Measurements from ENCODE around the gene SPC24. TPM values are rescaled to one million over a fixed set of nuclear protein-coding genes. Genes with fewer than 3 reads are reported as not detected.

The SPC24 gene
- total and polyA plus RNA-seq, 2 experiments from 2014 or later, result 8.8 to 11.5 TPM

GRCh38 chr19:11200015-11200574 lies 44.5 kb upstream of the SPC24 start:
- no peak for TF ChIP-seq EZH2 (IDR thresholded peaks at IDR 0.05; ENCODE audit: borderline replicate concordance)
- TF ChIP-seq EZH2phosphoT487 (IDR thresholded peaks at IDR 0.05; ENCODE audit: low read depth, severe bottlenecking, unreplicated experiment), result no peak
- no peak for DNase-seq (ENCODE audit: low spot score)
- H3K4me2 ChIP-seq, result no peak overlapping the region
- peaks cover 22% of the 10 kb centered on the region for H3K79me2 ChIP-seq
- peaks cover 24% of the 10 kb centered on the region for H3K4me1 ChIP-seq (ENCODE audit: insufficient read depth)
- H3K36me3 ChIP-seq (replicated peaks; ENCODE audit: insufficient read depth, low read depth), result no peaks in the 10 kb centered on the region
- no peak overlapping the region for H3K4me3 ChIP-seq
- no peaks in the 10 kb centered on the region for H4K20me1 ChIP-seq (ENCODE audit: insufficient read depth, poor library complexity, severe bottlenecking)
- no peaks in the 10 kb centered on the region for H3K9me2 ChIP-seq (replicated peaks; ENCODE audit: insufficient read depth)
- no peak overlapping the region for H2AFZ ChIP-seq
- no peak overlapping the region for H3K27ac ChIP-seq
- H3K9me3 ChIP-seq (ENCODE audit: low read depth), result no peaks in the 10 kb centered on the region
- 95% methylated on average over 13 of the region's 15 CpGs for WGBS (ENCODE audit: low lambda C conversion rate, missing lambda C conversion rate)
- H3K27me3 ChIP-seq, result no peaks in the 10 kb centered on the region

GRCh38 chr19:11199517-11199916 lies 43.9 kb upstream of the SPC24 start:
- no peaks in the 10 kb centered on the region for H3K27me3 ChIP-seq
- H3K4me3 ChIP-seq, result no peak overlapping the region
- H3K79me2 ChIP-seq, result peaks cover 23% of the 10 kb centered on the region
- H3K4me2 ChIP-seq, result no peak overlapping the region
- WGBS (ENCODE audit: low lambda C conversion rate, missing lambda C conversion rate), result 96% methylated on average over 5 of the region's 5 CpGs
- TF ChIP-seq EZH2phosphoT487 (IDR thresholded peaks at IDR 0.05; ENCODE audit: low read depth, severe bottlenecking, unreplicated experiment) (no peak), EZH2 (IDR thresholded peaks at IDR 0.05; ENCODE audit: borderline replicate concordance) (no peak)
- TF ChIP-seq, protein P1, sequence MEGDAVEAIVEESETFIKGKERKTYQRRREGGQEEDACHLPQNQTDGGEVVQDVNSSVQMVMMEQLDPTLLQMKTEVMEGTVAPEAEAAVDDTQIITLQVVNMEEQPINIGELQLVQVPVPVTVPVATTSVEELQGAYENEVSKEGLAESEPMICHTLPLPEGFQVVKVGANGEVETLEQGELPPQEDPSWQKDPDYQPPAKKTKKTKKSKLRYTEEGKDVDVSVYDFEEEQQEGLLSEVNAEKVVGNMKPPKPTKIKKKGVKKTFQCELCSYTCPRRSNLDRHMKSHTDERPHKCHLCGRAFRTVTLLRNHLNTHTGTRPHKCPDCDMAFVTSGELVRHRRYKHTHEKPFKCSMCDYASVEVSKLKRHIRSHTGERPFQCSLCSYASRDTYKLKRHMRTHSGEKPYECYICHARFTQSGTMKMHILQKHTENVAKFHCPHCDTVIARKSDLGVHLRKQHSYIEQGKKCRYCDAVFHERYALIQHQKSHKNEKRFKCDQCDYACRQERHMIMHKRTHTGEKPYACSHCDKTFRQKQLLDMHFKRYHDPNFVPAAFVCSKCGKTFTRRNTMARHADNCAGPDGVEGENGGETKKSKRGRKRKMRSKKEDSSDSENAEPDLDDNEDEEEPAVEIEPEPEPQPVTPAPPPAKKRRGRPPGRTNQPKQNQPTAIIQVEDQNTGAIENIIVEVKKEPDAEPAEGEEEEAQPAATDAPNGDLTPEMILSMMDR (IDR thresholded peaks at IDR 0.05; ENCODE audit: poor library complexity), result no peak
- H3K9me2 ChIP-seq (replicated peaks; ENCODE audit: insufficient read depth), result no peaks in the 10 kb centered on the region
- no peaks in the 10 kb centered on the region for H4K20me1 ChIP-seq (ENCODE audit: insufficient read depth, poor library complexity, severe bottlenecking)
- H2AFZ ChIP-seq, result no peak overlapping the region
- H3K4me1 ChIP-seq (ENCODE audit: insufficient read depth), result peaks cover 27% of the 10 kb centered on the region
- DNase-seq (ENCODE audit: low spot score), result no peak
- H3K9me3 ChIP-seq (ENCODE audit: low read depth), result no peaks in the 10 kb centered on the region
- H3K36me3 ChIP-seq (replicated peaks; ENCODE audit: insufficient read depth, low read depth), result no peaks in the 10 kb centered on the region
- H3K27ac ChIP-seq, result no peak overlapping the region

GRCh38 chr19:11198769-11199424 lies 43.3 kb upstream of the SPC24 start:
- H3K4me1 ChIP-seq (ENCODE audit: insufficient read depth), result peaks cover 31% of the 10 kb centered on the region
- no peaks in the 10 kb centered on the region for H3K9me2 ChIP-seq (replicated peaks; ENCODE audit: insufficient read depth)
- H3K4me2 ChIP-seq, result no peak overlapping the region
- no peak for DNase-seq (ENCODE audit: low spot score)
- H3K27me3 ChIP-seq, result no peaks in the 10 kb centered on the region
- no peak overlapping the region for H2AFZ ChIP-seq
- H3K79me2 ChIP-seq, result peaks cover 29% of the 10 kb centered on the region
- no peaks in the 10 kb centered on the region for H4K20me1 ChIP-seq (ENCODE audit: insufficient read depth, poor library complexity, severe bottlenecking)
- 70% methylated on average over 7 of the region's 7 CpGs for WGBS (ENCODE audit: low lambda C conversion rate, missing lambda C conversion rate)
- H3K4me3 ChIP-seq, result no peak overlapping the region
- peak overlapping the region; percentile 93 for H3K27ac ChIP-seq
- TF ChIP-seq EZH2phosphoT487 (IDR thresholded peaks at IDR 0.05; ENCODE audit: low read depth, severe bottlenecking, unreplicated experiment) (no peak), EZH2 (IDR thresholded peaks at IDR 0.05; ENCODE audit: borderline replicate concordance) (no peak)
- TF ChIP-seq, protein P1 (IDR thresholded peaks at IDR 0.05; ENCODE audit: poor library complexity), result no peak
- no peaks in the 10 kb centered on the region for H3K36me3 ChIP-seq (replicated peaks; ENCODE audit: insufficient read depth, low read depth)
- H3K9me3 ChIP-seq (ENCODE audit: low read depth), result no peaks in the 10 kb centered on the region

- Histone ChIP-seq H3K4me3 (no peak overlapping the region), H2AFZ (no peak overlapping the region), H3K27me3 (no peaks in the 10 kb centered on the region), H3K9me2 (replicated peaks; ENCODE audit: insufficient read depth) (no peaks in the 10 kb centered on the region), H4K20me1 (ENCODE audit: insufficient read depth, poor library complexity, severe bottlenecking) (no peaks in the 10 kb centered on the region), H3K4me2 (peak overlapping the region; percentile 98), H3K4me1 (ENCODE audit: insufficient read depth) (peaks cover 25% of the 10 kb centered on the region), H3K36me3 (replicated peaks; ENCODE audit: insufficient read depth, low read depth) (no peaks in the 10 kb centered on the region), H3K9me3 (ENCODE audit: low read depth) (no peaks in the 10 kb centered on the region), H3K79me2 (peaks cover 36% of the 10 kb centered on the region), H3K27ac (peak overlapping the region; percentile 93)
- DNase-seq (ENCODE audit: low spot score), result no peak
- 86% methylated on average over 7 of the region's 7 CpGs for WGBS (ENCODE audit: low lambda C conversion rate, missing lambda C conversion rate)
- TF ChIP-seq EZH2 (IDR thresholded peaks at IDR 0.05; ENCODE audit: borderline replicate concordance) (no peak), EZH2phosphoT487 (IDR thresholded peaks at IDR 0.05; ENCODE audit: low read depth, severe bottlenecking, unreplicated experiment) (no peak)
- TF ChIP-seq, protein P1 (IDR thresholded peaks at IDR 0.05; ENCODE audit: poor library complexity), result no peak
Measured at GRCh38 chr19:11198175-11198534, 42.6 kb upstream of the SPC24 start.
